GM12874 (cell line): ENCODE data around the gene BIN2.

Source experiments
- CTCF ChIP-seq: IDR thresholded peaks from 2 replicates; pipeline ENCODE4 v1.5.1; 2011; ENCODE audit warnings: low read depth, mild to moderate bottlenecking, control low read depth, low read length, moderate library complexity; ENCODE audit not compliant: insufficient read depth

BIN2 gene

GRCh38 chr12:51321882-51322281, 2.1 kb downstream of the BIN2 start:
- TF ChIP-seq CTCF, result no peak

- TF ChIP-seq CTCF, result no peak
Measured at GRCh38 chr12:51320695-51321320, 3.2 kb downstream of the BIN2 start.

- TF ChIP-seq CTCF, result no peak
Measured at GRCh38 chr12:51320311-51320694, 3.7 kb downstream of the BIN2 start.

GRCh38 chr12:51318846-51319599, 5.0 kb downstream of the BIN2 start:
- TF ChIP-seq CTCF, result no peak

- no peak for TF ChIP-seq CTCF
Measured at GRCh38 chr12:51311389-51311788, 12.6 kb downstream of the BIN2 start.

- TF ChIP-seq CTCF, result no peak
Measured at GRCh38 chr12:51307655-51308593, 16.1 kb downstream of the BIN2 start.

- TF ChIP-seq CTCF, result no peak
Measured at GRCh38 chr12:51306507-51306906, 17.5 kb downstream of the BIN2 start.
